Pancreas (tissue), 10 donors: Measurements from ENCODE around the gene ERC1. TPM values are rescaled to one million over a fixed set of nuclear protein-coding genes. Genes with fewer than 3 reads are reported as not detected.

Experiments used
- ATAC-seq, 4 donors: fragments of 200-7000 bp; cut with Tn5 transposase; one replicate each; pipeline versions ENCODE4 v1.8.0 to v1.9.1; 2020; ENCODE audit warnings: mild to moderate bottlenecking in 4 of 4, moderate library complexity in 4 of 4
- DNase-seq, 6 donors: peaks; one replicate each; pipeline ENCODE4 v3.0.0-alpha.2; 2020
- FAIRE-seq: peaks from 2 replicates; lab custom pipeline; 2012; peaks lifted over from hg19 to GRCh38; lab: Jason Lieb, UNC
- H3K27ac ChIP-seq, 4 donors: fragments of 200-600 bp; sonication (generic); 1 replicate in 3 of 4; 2 replicates in 1 of 4; pipeline versions ENCODE4 v1.5.0 to v1.8.0; 2020
- H3K27me3 ChIP-seq, 4 donors: fragments of 200-600 bp; one replicate each; pipeline ENCODE4 v1.8.0; 2021
- H3K36me3 ChIP-seq, 3 donors: fragments of 200-600 bp; sonication (generic) in 1 of 3; one replicate each; pipeline versions ENCODE4 v1.5.0 to v1.8.0; 2020 to 2021
- H3K4me1 ChIP-seq, 3 donors: fragments of 200-600 bp; one replicate each; pipeline ENCODE4 v1.8.0; 2021
- H3K4me3 ChIP-seq, 4 donors: fragments of 200-600 bp; sonication (generic) in 2 of 4; one replicate each; pipeline versions ENCODE4 v1.5.0 to v1.8.0; 2020 to 2021
- H3K9me3 ChIP-seq, 4 donors: fragments of 200-600 bp; one replicate each; pipeline ENCODE4 v1.8.0; 2021
- CTCF ChIP-seq, 4 donors: fragments of 200-600 bp; sonication (generic) in 3 of 4; IDR thresholded peaks; one replicate each; pipeline versions ENCODE4 v1.5.0 to v1.8.0; 2021; ENCODE audit warnings: antibody characterized with exemption in 4 of 4
- WGBS, 2 donors: extraction: QIAGEN DNeasy Blood & Tissue Kit; methylation state at CpG; one replicate each; pipeline ENCODE4 v1.1.7; 2013; 5-methylcytosine and 5-hydroxymethylcytosine counted together
- intact Hi-C, 3 donors: fragments of 100-400 bp; cut with DNase I; formaldehyde crosslinking; loops; one replicate each; pipeline versions ENCODE4 v1.11.1 to v1.14.2; 2022
- polyA plus RNA-seq, 2 donors: library from polyadenylated mRNA; stranded (reverse); fragments of 200-250 nt; gene quantifications; one replicate each; pipeline ENCODE4 v1.2.3, GENCODE V29; 2013
- total RNA-seq, 6 donors: library from RNA; stranded (reverse); fragmentation: NEBNext Ultra II Directional in 4 of 6; extraction: Animal tissue kit (Norgen Biotek cat#: 25700) in 4 of 6; gene quantifications; one replicate each; pipeline versions ENCODE4 v1.2.1 to v1.2.4, GENCODE V29; 2021 to 2023
- donor health status: healthy with polysubstance abuse.
- donor health status: DM: no; HTN: no; CAD: no; lungs with moderate emphysema.
- donor health status: DM: no; HTN: no; CAD: no.
- donor health status: control.
- donor health status: control.
- donor health status: Bipolar disorder and iron deficiency.
- donor health status: DM: yes; HTN: yes; CAD: no.
- donor health status: DM: no; HTN: no; CAD: no.
- donor health status: DM: no; HTN: no; CAD: no.
- donor health status: DM: yes; HTN: yes; CAD: no.

Gene ERC1
- total and polyA plus RNA-seq, 8 donors = 4.1 to 41.4 (median 20.5) TPM

GRCh38 chr12:1493781-1494565, 502.9 kb downstream of the ERC1 start:
- no peak for FAIRE-seq
- ATAC-seq = no peak
- Histone ChIP-seq H3K4me1 (peaks cover 0 to 5% (median 0%) of the 10 kb centered on the region in 3 donors), H3K27me3 (no peaks in the 10 kb centered on the region), H3K9me3 (no peaks in the 10 kb centered on the region), H3K36me3 (no peaks in the 10 kb centered on the region), H3K4me3 (no peak overlapping the region), H3K27ac (no peak overlapping the region)
- intact Hi-C loops = no loop called here
- WGBS, 2 donors = 95 to 96% methylated on average over 15 of the region's 15 CpGs
- DNase-seq = no peak
- no peak for TF ChIP-seq CTCF (IDR thresholded peaks at IDR 0.05)

GRCh38 chr12:1494856-1495255, 503.8 kb downstream of the ERC1 start:
- FAIRE-seq = no peak

GRCh38 chr12:1496162-1496900, 505.3 kb downstream of the ERC1 start:
- peak overlapping the region in 1 of 4 donors; percentile 11 for H3K4me3 ChIP-seq
- H3K27me3 ChIP-seq = no peaks in the 10 kb centered on the region
- no peak for FAIRE-seq

More at GRCh38 chr12:1494856-1495255, 503.8 kb downstream of the ERC1 start:
- 91 to 93% methylated on average over 7 of the region's 7 CpGs for WGBS, 2 donors
- DNase-seq = no peak
- Histone ChIP-seq H3K4me3 (no peak overlapping the region), H3K36me3 (no peaks in the 10 kb centered on the region), H3K4me1 (peaks cover 0 to 5% (median 0%) of the 10 kb centered on the region in 3 donors), H3K27me3 (no peaks in the 10 kb centered on the region), H3K27ac (no peak overlapping the region), H3K9me3 (no peaks in the 10 kb centered on the region)
- ATAC-seq = no peak
- no peak for TF ChIP-seq CTCF (IDR thresholded peaks at IDR 0.05)
- intact Hi-C loops = no loop called here

DNA sequence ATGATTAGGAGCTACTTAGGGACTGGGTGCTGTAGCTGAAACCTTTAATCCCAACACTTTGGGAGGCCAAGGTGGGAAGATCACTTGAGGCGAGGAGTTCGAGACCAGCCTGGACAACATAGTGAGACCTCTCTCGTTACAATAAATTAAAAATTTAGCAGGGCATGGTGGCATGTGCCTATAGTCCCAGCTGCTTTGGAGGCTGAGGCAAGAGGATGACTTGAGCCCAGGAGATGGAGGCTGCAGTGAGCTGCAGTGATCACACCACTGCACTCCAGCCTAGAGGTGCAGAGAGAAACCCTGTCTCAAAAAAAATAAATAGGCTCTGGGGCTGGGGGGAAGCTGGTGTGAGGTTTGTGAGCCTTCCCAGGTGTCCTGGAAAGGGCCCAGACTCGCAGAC, 506.1 kb downstream of the ERC1 start:
- no peak overlapping the region for H3K4me3 ChIP-seq
- H3K27ac ChIP-seq = no peak overlapping the region
- ATAC-seq (no peak), FAIRE-seq (no peak), DNase-seq (no peak)
- no peak for TF ChIP-seq CTCF (IDR thresholded peaks at IDR 0.05)
- 87 to 90% methylated on average over 4 of the region's 4 CpGs for WGBS, 2 donors
- no peaks in the 10 kb centered on the region for H3K27me3 ChIP-seq
- H3K4me1 ChIP-seq = peaks cover 0 to 5% (median 0%) of the 10 kb centered on the region in 3 donors
- intact Hi-C loops = no loop called here
- H3K9me3 ChIP-seq = no peaks in the 10 kb centered on the region
- no peaks in the 10 kb centered on the region for H3K36me3 ChIP-seq

More at GRCh38 chr12:1496162-1496900, 505.3 kb downstream of the ERC1 start:
- peaks cover 0 to 5% (median 0%) of the 10 kb centered on the region in 3 donors for H3K4me1 ChIP-seq
- 23 to 25% methylated on average over 23 of the region's 23 CpGs for WGBS, 2 donors
- no peaks in the 10 kb centered on the region for H3K9me3 ChIP-seq
- DNase-seq (peak in 2 of 6 donors; percentile 28 to 69), ATAC-seq (peak; percentile 40 to 80 (median 76))
- no peak for TF ChIP-seq CTCF (IDR thresholded peaks at IDR 0.05)
- H3K36me3 ChIP-seq = no peaks in the 10 kb centered on the region
- intact Hi-C loops = no loop called here
- H3K27ac ChIP-seq = no peak overlapping the region
